B cell (primary cell): ENCODE measurements around the gene MRPL16. TPM values are rescaled to one million over a fixed set of nuclear protein-coding genes. Genes with fewer than 3 reads are reported as not detected.
"Not testable (repeated sequence)": the region's sequence is repeated elsewhere in the genome, so short reads cannot be mapped to it uniquely, and the experiment has no call there.

ENCODE experiments used
- ATAC-seq: fragments of 200-7000 bp; cut with Tn5 transposase; one replicate; pipeline ENCODE4 v1.10.0; 2021; ENCODE audit warnings: low read depth, mild to moderate bottlenecking, moderate number of reproducible peaks, moderate library complexity
- CTCF ChIA-PET: fragments of 350-600 bp; sonication (Branson Sonifier 250); formaldehyde crosslinking; loops from one replicate; lab custom pipeline; 2021; ENCODE audit warnings: antibody characterized with exemption, inconsistent platforms; lab: Charles Lee
- POLR2A ChIA-PET: fragments of 350-600 bp; sonication (Branson Sonifier 250); formaldehyde crosslinking; loops from one replicate; lab custom pipeline; 2021; ENCODE audit warnings: antibody characterized with exemption; lab: Charles Lee
- DNase-seq: peaks from one replicate; pipeline ENCODE4 v3.0.0; 2013
- H2AFZ ChIP-seq: 2 replicates; pipeline ENCODE4 v1.6.1; 2012; ENCODE audit warnings: mild to moderate bottlenecking, low read depth, low read length; ENCODE audit not compliant: insufficient read depth, poor library complexity, severe bottlenecking
- H3K27ac ChIP-seq, 2 donors: 1 replicate in 1 of 2; 2 replicates in 1 of 2; pipeline ENCODE4 v1.5.1; 2012 to 2013; ENCODE audit warnings: low read length in 2 of 2, mild to moderate bottlenecking in 2 of 2, moderate library complexity in 1 of 2
- H3K27me3 ChIP-seq, 4 experiments: fragments of 200-600 bp in 1 of 4; sonication (generic) in 1 of 4; replicated peaks in 1 of 4; 1 replicate in 2 of 4; 2 replicates in 2 of 4; pipeline versions ENCODE4 v1.6.1 to v1.7.0; 2013 to 2016; ENCODE audit warnings: low read length in 3 of 4, mild to moderate bottlenecking in 2 of 4, mixed read lengths in 1 of 4, moderate library complexity in 1 of 4; ENCODE audit not compliant: insufficient read depth in 4 of 4, control insufficient read depth in 3 of 4; ENCODE audit errors: control extremely low read depth in 1 of 4
- H3K36me3 ChIP-seq, 2 experiments: replicated peaks in 1 of 2; 1 replicate in 1 of 2; 2 replicates in 1 of 2; pipeline versions ENCODE4 v1.6.1 to v1.7.1; 2013; ENCODE audit warnings: low read length in 1 of 2; ENCODE audit not compliant: insufficient read depth in 2 of 2, control insufficient read depth in 1 of 2; ENCODE audit errors: control extremely low read depth in 1 of 2, extremely low read depth in 1 of 2
- H3K4me1 ChIP-seq, 2 donors: fragments of 200-600 bp in 1 of 2; sonication (generic) in 1 of 2; 1 replicate in 1 of 2; 2 replicates in 1 of 2; pipeline versions ENCODE4 v1.5.1 to v1.6.1; 2013 to 2017; ENCODE audit warnings: low read length in 2 of 2; ENCODE audit not compliant: control insufficient read depth in 2 of 2, insufficient read depth in 2 of 2
- H3K4me2 ChIP-seq: replicated peaks from 2 replicates; pipeline ENCODE3; 2012; ENCODE audit warnings: mild to moderate bottlenecking, low read depth, low read length; ENCODE audit not compliant: poor library complexity, severe bottlenecking
- H3K4me3 ChIP-seq, 5 experiments: fragments of 200-600 bp in 1 of 5; sonication (generic) in 1 of 5; 1 replicate in 3 of 5; 2 replicates in 2 of 5; pipeline versions ENCODE4 v1.5.1 to v1.7.0; 2011 to 2016; ENCODE audit warnings: low read length in 4 of 5, mild to moderate bottlenecking in 4 of 5, low read depth in 2 of 5, control low read depth in 1 of 5, moderate library complexity in 1 of 5; ENCODE audit not compliant: insufficient read depth in 1 of 5; ENCODE audit errors: control extremely low read depth in 1 of 5, extremely low read depth in 1 of 5
- H3K79me2 ChIP-seq: fragments of 200-600 bp; sonication (generic); one replicate; pipeline ENCODE4 v1.6.0; 2016; ENCODE audit warnings: low read length; ENCODE audit not compliant: control insufficient read depth, insufficient read depth
- H3K9ac ChIP-seq: fragments of 200-600 bp; sonication (generic); 2 replicates; pipeline ENCODE4 v1.6.1; 2017; ENCODE audit warnings: mild to moderate bottlenecking, low read length, moderate library complexity
- H3K9me3 ChIP-seq, 3 donors: one replicate each; pipeline versions ENCODE4 v1.6.1 to v1.7.1; 2013; ENCODE audit warnings: low read length in 2 of 3; ENCODE audit not compliant: control insufficient read depth in 2 of 3, insufficient read depth in 1 of 3; ENCODE audit errors: control extremely low read depth in 1 of 3
- H4K20me1 ChIP-seq: 2 replicates; pipeline ENCODE4 v1.6.0; 2012; ENCODE audit warnings: mild to moderate bottlenecking, low read length; ENCODE audit not compliant: insufficient read depth, control insufficient read depth, poor library complexity, severe bottlenecking
- H3K27ac Mint-ChIP-seq: one replicate; pipeline ENCODE4 v1.8.0; 2021; ENCODE audit warnings: mixed read lengths
- H3K27me3 Mint-ChIP-seq: one replicate; pipeline ENCODE4 v1.8.0; 2021; ENCODE audit warnings: mixed read lengths
- H3K4me1 Mint-ChIP-seq: one replicate; pipeline ENCODE4 v1.8.0; 2021; ENCODE audit warnings: mixed read lengths
- H3K4me3 Mint-ChIP-seq: one replicate; pipeline ENCODE4 v1.8.0; 2021; ENCODE audit warnings: mixed read lengths
- H3K9me3 Mint-ChIP-seq: one replicate; pipeline ENCODE4 v1.8.0; 2022; ENCODE audit warnings: mixed read lengths; ENCODE audit not compliant: insufficient read depth
- EZH2 ChIP-seq: IDR thresholded peaks from 2 replicates; pipeline ENCODE4 v1.6.1; 2012; ENCODE audit warnings: borderline replicate concordance, low read depth, mild to moderate bottlenecking, moderate library complexity, low read length; ENCODE audit not compliant: insufficient read depth, poor library complexity, severe bottlenecking
- WGBS: methylation state at CpG from one replicate; pipeline ENCODE4 v1.1.5; 2013; ENCODE audit warnings: missing lambda C conversion rate; ENCODE audit not compliant: insufficient coverage; 5-methylcytosine and 5-hydroxymethylcytosine counted together
- intact Hi-C: fragments of 100-400 bp; cut with micrococcal nuclease; formaldehyde crosslinking; loops from one replicate; pipeline ENCODE4 v1.10.0; 2022
- polyA plus RNA-seq: library from polyadenylated mRNA; depleted of rRNA; stranded (reverse); fragments of >200 nt; gene quantifications from 2 replicates; pipeline ENCODE4 v1.2.3, GENCODE V29; 2012
- total RNA-seq, 2 donors: library from RNA; stranded (reverse); fragments of 120-200 nt in 1 of 2; gene quantifications; 1 replicate in 1 of 2; 2 replicates in 1 of 2; pipeline versions ENCODE4 v1.2.3 to v1.2.4, GENCODE V29; 2013 to 2022
- TF ChIP-seq, protein P1 (sequence below): fragments of 200-600 bp; IDR thresholded peaks from one replicate; pipeline ENCODE4 v1.8.0; 2022; ENCODE audit warnings: antibody characterized with exemption, mild to moderate bottlenecking

Gene MRPL16
- total and polyA plus RNA-seq, 2 donors (not counting 1 experiment from before 2014, with no cell fraction given), result 38.3 to 41.0 TPM

DNA sequence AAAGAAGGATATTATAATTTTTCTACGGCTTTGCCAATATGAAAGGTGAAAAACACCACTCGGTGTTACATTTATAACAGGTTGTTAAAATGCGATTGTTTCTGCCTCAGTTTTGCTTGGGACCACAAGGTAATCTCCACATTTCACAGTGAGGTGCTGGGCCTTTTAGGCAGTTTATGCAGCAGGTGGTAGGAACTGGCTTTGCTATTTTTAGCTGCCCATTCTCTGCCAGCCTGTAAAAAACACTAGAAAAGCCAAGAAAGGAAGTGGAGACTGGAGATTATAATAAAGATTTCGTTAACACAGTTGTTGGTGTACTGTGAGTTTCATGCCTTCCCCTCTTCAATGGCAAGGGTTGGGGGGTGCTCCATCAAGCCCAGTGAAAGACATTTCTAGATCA is 8.0 kb upstream of the MRPL16 start:
- H4K20me1 ChIP-seq, result no peaks in the 10 kb centered on the region
- no peaks in the 10 kb centered on the region for H3K9me3 Mint-ChIP-seq
- H3K27me3 Mint-ChIP-seq, result peaks cover 4% of the 10 kb centered on the region
- no peak for TF ChIP-seq EZH2
- TF ChIP-seq, protein P1, sequence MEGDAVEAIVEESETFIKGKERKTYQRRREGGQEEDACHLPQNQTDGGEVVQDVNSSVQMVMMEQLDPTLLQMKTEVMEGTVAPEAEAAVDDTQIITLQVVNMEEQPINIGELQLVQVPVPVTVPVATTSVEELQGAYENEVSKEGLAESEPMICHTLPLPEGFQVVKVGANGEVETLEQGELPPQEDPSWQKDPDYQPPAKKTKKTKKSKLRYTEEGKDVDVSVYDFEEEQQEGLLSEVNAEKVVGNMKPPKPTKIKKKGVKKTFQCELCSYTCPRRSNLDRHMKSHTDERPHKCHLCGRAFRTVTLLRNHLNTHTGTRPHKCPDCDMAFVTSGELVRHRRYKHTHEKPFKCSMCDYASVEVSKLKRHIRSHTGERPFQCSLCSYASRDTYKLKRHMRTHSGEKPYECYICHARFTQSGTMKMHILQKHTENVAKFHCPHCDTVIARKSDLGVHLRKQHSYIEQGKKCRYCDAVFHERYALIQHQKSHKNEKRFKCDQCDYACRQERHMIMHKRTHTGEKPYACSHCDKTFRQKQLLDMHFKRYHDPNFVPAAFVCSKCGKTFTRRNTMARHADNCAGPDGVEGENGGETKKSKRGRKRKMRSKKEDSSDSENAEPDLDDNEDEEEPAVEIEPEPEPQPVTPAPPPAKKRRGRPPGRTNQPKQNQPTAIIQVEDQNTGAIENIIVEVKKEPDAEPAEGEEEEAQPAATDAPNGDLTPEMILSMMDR, result no peak
- no peaks in the 10 kb centered on the region for H3K27me3 ChIP-seq
- no peaks in the 10 kb centered on the region for H3K36me3 ChIP-seq
- ATAC-seq, result no peak
- no peak for DNase-seq
- H3K9me3 ChIP-seq, result peaks cover 0 to 2% (median 0%) of the 10 kb centered on the region in 3 donors
- H3K27ac ChIP-seq, result no peak overlapping the region
- no peak overlapping the region for H3K4me3 ChIP-seq
- no peak overlapping the region for H3K9ac ChIP-seq
- no peak overlapping the region for H3K4me2 ChIP-seq
- peaks cover 20% of the 10 kb centered on the region for H3K4me1 Mint-ChIP-seq
- CTCF ChIA-PET, result interaction anchor here (0.9 kb wide), 1 partner anchor 23 kb away, joined by 3 read pairs; no protein-coding TSS in a partner anchor
- no peak overlapping the region for H3K4me3 Mint-ChIP-seq
- no peaks in the 10 kb centered on the region for H3K79me2 ChIP-seq
- H3K4me1 ChIP-seq, result peaks cover 7 to 10% of the 10 kb centered on the region in 2 donors
- POLR2A ChIA-PET, result no interaction called here
- no CpG with 5 or more reads among the region's 4 CpGs for WGBS
- H3K27ac Mint-ChIP-seq, result no peak overlapping the region
- H2AFZ ChIP-seq, result peak overlapping the region; percentile 27
- intact Hi-C loops, result no loop called here

DNA sequence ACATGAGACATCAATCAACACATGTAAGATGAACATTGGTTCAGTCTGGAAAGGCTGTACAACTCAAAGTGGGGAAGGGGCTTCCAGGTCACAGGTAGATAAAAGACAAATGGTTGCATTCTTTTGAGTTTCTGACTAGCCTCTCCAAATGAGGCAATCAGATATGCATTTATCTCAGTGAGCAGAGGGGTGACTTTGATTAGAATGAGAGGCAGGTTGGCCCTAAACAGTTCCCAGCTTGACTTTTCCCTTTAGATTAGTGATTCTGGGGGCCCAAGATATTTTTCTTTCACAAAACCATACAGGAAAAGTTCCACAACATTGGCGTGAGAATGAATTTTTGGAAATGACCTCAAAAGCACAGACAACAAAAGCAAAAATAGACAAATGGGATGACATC is 5.9 kb upstream of the MRPL16 start:
- H3K9me3 Mint-ChIP-seq, H3K27ac Mint-ChIP-seq: not testable (repeated sequence)

More for the DNA sequence above, 5.9 kb upstream of the MRPL16 start:
- H3K4me3 Mint-ChIP-seq, POLR2A ChIA-PET, H3K9ac ChIP-seq, H3K27ac ChIP-seq, H3K9me3 ChIP-seq, H3K36me3 ChIP-seq, H3K4me2 ChIP-seq, CTCF ChIA-PET, H2AFZ ChIP-seq, H3K79me2 ChIP-seq, H3K27me3 ChIP-seq, H3K27me3 Mint-ChIP-seq, ATAC-seq, DNase-seq, intact Hi-C loops, H3K4me3 ChIP-seq, H4K20me1 ChIP-seq: not testable (repeated sequence)
- no CpG with 5 or more reads among the region's 1 CpG for WGBS
- peaks cover 7 to 10% of the 10 kb centered on the region in 2 donors for H3K4me1 ChIP-seq
- H3K4me1 Mint-ChIP-seq, result peaks cover 18% of the 10 kb centered on the region
